GM12892 (cell line): ENCODE data around the gene ADCY1.

Experiments
- POLR2A ChIP-seq: IDR thresholded peaks from 2 replicates; pipeline ENCODE4 v1.6.1; 2011; ENCODE audit warnings: low read depth, low read length, control low read depth
- POLR2AphosphoS5 ChIP-seq: IDR thresholded peaks from 2 replicates; pipeline ENCODE4 v1.6.1; 2011; ENCODE audit warnings: low read depth, low read length, control low read depth
- TAF1 ChIP-seq: IDR thresholded peaks from 2 replicates; pipeline ENCODE4 v1.6.1; 2011; ENCODE audit warnings: low read depth, mild to moderate bottlenecking, control low read depth, low read length, borderline replicate concordance

DNA sequence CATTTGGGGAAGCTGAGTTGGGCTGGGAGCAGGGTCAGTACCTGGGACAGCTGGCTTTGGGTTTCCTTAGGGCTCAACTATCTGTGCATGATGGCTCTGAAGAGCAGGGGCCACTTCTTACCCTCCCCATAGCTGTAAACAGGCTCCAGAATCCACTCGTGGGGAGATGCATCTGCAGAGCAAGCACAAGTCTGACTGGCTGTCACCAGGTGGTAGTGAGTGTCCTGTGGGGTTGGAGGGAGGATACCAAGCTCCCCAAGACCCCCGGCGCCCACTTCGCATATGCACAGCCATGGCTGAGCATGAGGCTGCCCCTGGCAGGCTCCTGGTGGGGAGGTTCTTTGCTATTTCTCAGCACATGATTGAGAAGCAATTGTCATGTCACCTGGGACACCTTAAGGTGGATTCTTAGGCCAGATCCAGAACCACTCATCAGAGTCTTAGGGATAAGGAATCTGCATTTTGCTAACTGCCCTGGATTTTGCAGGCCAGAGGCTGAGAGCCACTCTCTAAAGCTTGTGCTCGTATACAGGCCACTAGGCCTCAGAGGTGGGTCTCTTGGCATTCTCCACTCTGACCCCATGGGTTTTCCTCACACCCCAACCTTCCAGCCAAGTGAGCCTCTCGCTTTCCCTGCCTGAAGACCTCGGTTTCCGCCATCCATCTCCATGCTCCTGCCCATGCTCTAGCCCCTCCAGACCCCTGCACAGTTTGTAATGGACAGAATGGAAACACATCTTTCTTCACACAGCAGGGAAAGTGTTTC is 53.7 kb downstream of the ADCY1 start:
- no peak for TF ChIP-seq POLR2A
- no peak for TF ChIP-seq POLR2AphosphoS5
- TF ChIP-seq TAF1: no peak
